WTC11 (cell line): ENCODE data around the gene ABR. TPM values are rescaled to one million over a fixed set of nuclear protein-coding genes. Genes with fewer than 3 reads are reported as not detected.
A peak's percentile ranks its signal among the peaks of the same experiment; 100 is the strongest.

Experiments used
- ATAC-seq: fragments of 200-7000 bp; cut with Tn5 transposase; 2 replicates; pipeline ENCODE4 v1.10.0; 2021; ENCODE audit warnings: mild to moderate bottlenecking, moderate library complexity
- CTCF ChIA-PET: fragments of 300-600 bp; sonication (Branson Sonifier 250); formaldehyde crosslinking; loops from one replicate; lab custom pipeline; 2021; ENCODE audit warnings: antibody characterized with exemption; lab: Charles Lee
- POLR2A ChIA-PET: fragments of 350-600 bp; sonication (Branson Sonifier 250); formaldehyde crosslinking; loops from one replicate; lab custom pipeline; 2021; ENCODE audit warnings: antibody characterized with exemption; lab: Charles Lee
- DNase-seq: peaks from one replicate; pipeline ENCODE4 v3.0.0; 2021; ENCODE audit warnings: low spot score
- H3K27ac Mint-ChIP-seq: 2 replicates; pipeline ENCODE4 v1.8.0; 2021; ENCODE audit warnings: mixed read lengths
- H3K27me3 Mint-ChIP-seq: 2 replicates; pipeline ENCODE4 v1.8.0; 2021; ENCODE audit warnings: low read depth, mild to moderate bottlenecking, moderate library complexity, mixed read lengths
- H3K36me3 Mint-ChIP-seq: 2 replicates; pipeline ENCODE4 v1.8.0; 2021; ENCODE audit warnings: mixed read lengths
- H3K4me1 Mint-ChIP-seq: 2 replicates; pipeline ENCODE4 v1.8.0; 2022; ENCODE audit warnings: mixed read lengths
- H3K4me3 Mint-ChIP-seq: 2 replicates; pipeline ENCODE4 v1.8.0; 2021; ENCODE audit warnings: mild to moderate bottlenecking, moderate library complexity, mixed read lengths
- H3K9me3 Mint-ChIP-seq: 2 replicates; pipeline ENCODE4 v1.8.0; 2021; ENCODE audit warnings: mixed read lengths
- CREM ChIP-seq: sonication (generic); formaldehyde crosslinking; IDR thresholded peaks from 2 replicates; pipeline ENCODE4 v1.8.1; 2022; ENCODE audit warnings: mild to moderate bottlenecking, missing genetic modification reagents, moderate library complexity
- CTCF ChIP-seq: fragments of 200-600 bp; IDR thresholded peaks from 2 replicates; pipeline ENCODE4 v1.8.0; 2022; ENCODE audit warnings: antibody characterized with exemption
- ELF4 ChIP-seq: sonication (generic); formaldehyde crosslinking; IDR thresholded peaks from 2 replicates; pipeline ENCODE4 v1.8.1; 2022; ENCODE audit warnings: low read depth, mild to moderate bottlenecking, moderate library complexity, missing genetic modification reagents
- JAZF1 ChIP-seq: fragments of 250-450 bp; sonication (Bioruptor Pico); IDR thresholded peaks from 2 replicates; pipeline ENCODE4 v1.9.0; 2021; ENCODE audit warnings: moderate library complexity, mild to moderate bottlenecking, inconsistent platforms
- MAX ChIP-seq: sonication (generic); formaldehyde crosslinking; IDR thresholded peaks from 2 replicates; pipeline ENCODE4 v1.8.0; 2022; ENCODE audit warnings: mild to moderate bottlenecking, missing genetic modification reagents
- MXD4 ChIP-seq: fragments of 250-450 bp; sonication (Bioruptor Pico); IDR thresholded peaks from 2 replicates; pipeline ENCODE4 v1.8.0; 2021; ENCODE audit warnings: mild to moderate bottlenecking, moderate library complexity, borderline replicate concordance
- TEAD1 ChIP-seq: sonication (generic); formaldehyde crosslinking; IDR thresholded peaks from 2 replicates; pipeline ENCODE4 v1.8.0; 2022; ENCODE audit warnings: mild to moderate bottlenecking, missing genetic modification reagents
- ZNF281 ChIP-seq: sonication (generic); formaldehyde crosslinking; IDR thresholded peaks from 2 replicates; pipeline ENCODE4 v1.8.0; 2023; ENCODE audit warnings: mild to moderate bottlenecking, missing genetic modification reagents
- ZNF423 ChIP-seq: fragments of 250-450 bp; sonication (Bioruptor Pico); IDR thresholded peaks from 2 replicates; pipeline ENCODE4 v2.1.2; 2022; ENCODE audit warnings: mild to moderate bottlenecking, moderate library complexity
- ZSCAN18 ChIP-seq: fragments of 250-450 bp; sonication (Bioruptor Pico); IDR thresholded peaks from 2 replicates; pipeline ENCODE4 v2.1.2; 2022; ENCODE audit warnings: mild to moderate bottlenecking, moderate library complexity
- total RNA-seq: library from RNA; stranded (reverse); gene quantifications from 3 replicates; pipeline ENCODE4 v1.2.3, GENCODE V29; 2021

ABR gene
- total RNA-seq, 1 experiment from 2014 or later: 38.0 TPM

GRCh38 chr17:979539-980405 is 200.0 kb downstream of the ABR start, which contains the start of gene NXN (continued):
- TF ChIP-seq TEAD1 (CRISPR knock-in tag): 0 out of 2 replicates have a peak, but pooled peaks have one; percentile 33

GRCh38 chr17:979212-979538 is 200.6 kb downstream of the ABR start:
- DNase-seq (no peak), ATAC-seq (no peak)
- Mint-ChIP-seq H3K27me3 (no peaks in the 10 kb centered on the region), H3K4me1 (peaks cover 39% of the 10 kb centered on the region), H3K9me3 (no peaks in the 10 kb centered on the region), H3K27ac (no peak overlapping the region), H3K36me3 (peaks cover 2% of the 10 kb centered on the region; the same call in 1 of the 2 replicates), H3K4me3 (peak overlapping the region; percentile 53)
- CTCF ChIA-PET: interaction anchor here (0.5 to 6.8 kb wide), 27 partner anchors 14 to 568 kb away, joined by 3 to 190 read pairs (median 6); partner anchors contain the start of genes GLOD4, MRM3 and TIMM22
- POLR2A ChIA-PET: interaction anchor here (1.0 to 2.8 kb wide), 10 partner anchors 8 to 197 kb away, joined by 3 to 32 read pairs (median 4); partner anchors contain the start of genes GLOD4 and MRM3
- TF ChIP-seq MXD4 (CRISPR knock-in tag) (no peak), CREM (CRISPR knock-in tag) (no peak), ZNF281 (CRISPR knock-in tag) (no peak), MAX (no peak), ZSCAN18 (no peak)

- Mint-ChIP-seq H3K27me3 (no peaks in the 10 kb centered on the region), H3K9me3 (no peaks in the 10 kb centered on the region), H3K4me1 (peaks cover 41% of the 10 kb centered on the region), H3K36me3 (peaks cover 2% of the 10 kb centered on the region; the same call in 1 of the 2 replicates), H3K27ac (peak overlapping the region; percentile 55; the same call in 1 of the 2 replicates), H3K4me3 (peak overlapping the region; percentile 93)
- TF ChIP-seq ZNF423 (CRISPR knock-in tag) (no peak), ELF4 (0 out of 2 replicates have a peak, but pooled peaks have one; percentile 32), CTCF (no peak), JAZF1 (no peak)
- ATAC-seq: 0 out of 2 replicates have a peak, but pooled peaks have one; percentile 1
- CTCF ChIA-PET: interaction anchor here (0.6 to 6.8 kb wide), 12 partner anchors 16 to 183 kb away, joined by 3 to 190 read pairs (median 6); partner anchors contain the start of gene TIMM22
- POLR2A ChIA-PET: interaction anchor here (0.7 to 2.8 kb wide), 6 partner anchors 28 to 183 kb away, joined by 3 to 32 read pairs (median 6); no protein-coding TSS in a partner anchor
- peak; percentile 48 for DNase-seq
Observed at GRCh38 chr17:978103-979093, 201.4 kb downstream of the ABR start.
